HG03159 (cell line): ENCODE results near the gene FLT3.
"Not testable (repeated sequence)": the region's sequence is repeated elsewhere in the genome, so short reads cannot be mapped to it uniquely, and the experiment has no call there.

Source experiments
- ATAC-seq: cut with Tn5 transposase; IDR thresholded peaks from one replicate; pipeline ENCODE4 v1.9.1; 2021; ENCODE audit warnings: mild to moderate bottlenecking, moderate library complexity; ENCODE audit not compliant: unreplicated experiment

The FLT3 gene

DNA sequence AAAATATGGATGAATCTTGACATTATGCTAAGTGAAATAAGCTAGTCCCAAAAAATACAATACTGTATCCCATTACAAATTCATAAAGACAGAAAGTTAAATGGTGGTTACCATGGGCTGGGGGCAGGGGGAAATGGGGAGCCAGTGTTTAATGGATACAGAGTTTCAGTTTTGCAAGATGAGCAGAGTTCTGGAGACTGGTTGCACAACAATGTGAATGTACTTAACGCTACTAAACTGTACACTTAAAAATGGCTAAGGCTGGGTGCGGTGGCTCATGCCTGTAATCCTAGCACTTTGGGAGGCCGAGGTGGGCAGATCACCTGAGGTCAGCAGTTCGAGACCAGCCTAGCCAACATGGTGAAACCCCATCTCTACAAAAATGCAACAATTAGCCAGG is 1.5 kb upstream of the FLT3 start:
- ATAC-seq: not testable (repeated sequence)

DNA sequence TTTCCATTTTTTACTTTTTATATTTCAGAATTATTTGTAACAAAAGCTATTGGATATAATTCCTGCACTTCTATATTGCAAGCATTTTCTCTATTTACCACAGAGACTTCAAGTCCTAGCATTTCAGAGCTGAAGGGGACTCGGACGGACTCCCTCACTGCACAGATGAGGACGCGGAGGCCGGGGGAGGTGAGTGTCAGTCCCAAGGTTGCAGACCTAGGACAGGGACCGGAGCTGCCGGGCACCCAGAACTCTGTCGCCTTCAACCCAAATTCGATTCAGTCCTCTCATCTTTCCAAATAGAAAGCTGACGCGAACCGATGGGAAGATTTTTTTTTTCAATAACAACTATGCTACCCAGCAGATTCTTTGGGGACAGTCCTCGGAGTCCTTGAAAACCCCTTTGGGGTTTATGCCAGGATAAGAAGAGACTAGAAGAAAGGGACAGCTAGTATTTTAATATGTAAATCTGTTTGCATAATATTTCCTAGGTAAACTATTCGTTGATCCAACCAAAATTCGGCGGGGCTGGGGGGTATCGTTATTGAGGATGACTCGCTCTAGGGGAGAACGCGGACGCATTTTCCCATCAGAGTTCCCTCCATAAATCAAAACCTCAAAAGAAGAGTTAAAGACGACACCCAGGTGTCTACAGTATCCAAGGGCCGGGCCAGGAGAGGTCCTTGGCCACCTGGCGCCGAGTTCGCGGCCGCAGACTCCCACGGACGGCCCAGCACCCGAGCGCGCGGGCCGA is 803 bp downstream of the FLT3 start:
- no peak for ATAC-seq

DNA sequence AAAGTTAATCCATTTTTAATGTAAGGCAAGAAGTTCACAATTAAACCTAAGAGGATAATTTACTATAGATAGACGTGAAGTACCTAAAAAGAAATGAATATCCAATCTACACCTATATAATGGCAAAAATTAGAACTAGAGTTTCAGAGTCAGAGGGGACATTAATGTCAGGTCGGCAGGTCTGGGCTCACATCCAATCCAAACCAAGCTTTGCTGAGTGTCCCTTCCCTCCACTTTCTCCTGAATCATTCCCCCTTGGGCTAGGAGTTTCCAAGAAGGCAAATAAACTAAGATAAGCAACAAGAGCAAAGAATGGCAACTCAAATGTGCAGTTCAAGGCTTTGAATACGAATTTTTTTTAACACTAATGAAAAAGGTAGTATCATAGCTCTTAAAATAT is 2.9 kb downstream of the FLT3 start:
- no peak for ATAC-seq

DNA sequence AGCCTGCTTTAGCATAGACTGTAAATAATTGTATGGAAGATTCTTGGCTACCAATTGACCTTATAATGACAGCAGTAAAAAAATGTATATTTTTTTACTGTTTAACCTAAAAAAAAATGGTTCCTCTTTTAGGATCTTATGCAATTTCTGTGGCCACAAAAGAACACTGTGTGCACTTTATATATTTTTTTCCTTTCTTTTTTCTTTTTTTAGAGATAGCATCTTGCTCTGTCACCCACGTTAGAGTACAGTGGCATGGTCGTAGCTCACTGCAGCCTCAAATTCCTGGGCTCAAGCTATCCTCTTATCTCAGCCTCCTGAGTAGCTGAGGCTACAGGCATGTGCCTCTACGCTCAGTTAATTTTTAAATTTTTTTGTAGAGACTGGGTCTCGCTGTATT is 6.1 kb downstream of the FLT3 start:
- ATAC-seq: no peak

DNA sequence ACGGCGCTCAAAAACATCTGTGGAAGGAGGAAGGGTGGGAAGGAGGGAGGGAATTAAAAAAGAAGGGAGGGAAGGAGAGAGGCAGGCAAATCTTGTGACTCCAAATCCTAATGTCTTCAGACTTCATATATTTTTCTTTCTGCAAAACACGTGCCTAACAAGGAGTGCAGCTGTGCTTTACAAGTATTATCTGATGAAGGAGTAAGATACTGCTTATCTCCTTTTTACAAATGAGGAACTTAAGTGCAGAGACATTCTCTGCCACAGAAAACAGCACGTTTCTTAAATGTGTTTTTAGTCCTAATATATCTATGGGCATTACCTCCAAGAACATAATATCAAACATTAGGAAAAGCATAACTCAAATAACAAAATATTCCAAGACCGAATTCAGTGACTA is 6.5 kb downstream of the FLT3 start:
- ATAC-seq: no peak

DNA sequence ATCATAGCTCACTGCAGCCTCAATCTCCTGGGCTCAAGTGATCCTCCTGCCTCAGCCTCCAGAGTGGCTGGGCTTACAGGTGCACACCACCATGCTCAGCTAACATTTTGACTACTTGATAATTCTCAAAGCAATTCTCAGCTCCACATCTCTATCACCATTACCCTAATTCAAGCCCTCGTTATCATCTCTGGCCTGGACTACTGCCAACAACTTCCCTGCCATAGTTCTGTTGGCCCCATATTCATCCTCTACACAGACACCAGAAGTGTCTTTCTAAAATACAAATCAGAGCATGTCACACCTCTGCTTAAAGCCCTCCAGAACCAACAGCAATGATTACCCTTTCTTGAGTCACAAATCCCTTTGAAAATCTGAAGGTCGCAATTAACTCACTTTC is 7.9 kb downstream of the FLT3 start:
- ATAC-seq: no peak

DNA sequence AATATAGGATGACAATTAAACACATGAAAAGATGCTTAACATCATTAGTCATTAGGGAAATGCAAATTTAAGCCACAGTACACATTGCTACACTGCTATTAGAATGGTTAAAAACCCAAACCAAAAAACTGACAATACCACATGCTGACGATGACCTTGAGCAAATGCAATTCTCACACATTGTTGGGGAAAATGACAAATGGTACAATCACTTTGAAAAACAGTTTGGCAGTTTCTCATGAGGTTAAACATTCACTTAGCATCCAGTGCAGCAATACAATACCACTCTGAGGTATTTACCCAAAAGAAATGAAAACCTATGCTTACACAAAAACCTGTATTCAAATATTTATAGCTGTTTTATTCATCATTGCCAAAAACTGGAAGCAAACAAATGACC is 11.3 kb downstream of the FLT3 start:
- no peak for ATAC-seq

DNA sequence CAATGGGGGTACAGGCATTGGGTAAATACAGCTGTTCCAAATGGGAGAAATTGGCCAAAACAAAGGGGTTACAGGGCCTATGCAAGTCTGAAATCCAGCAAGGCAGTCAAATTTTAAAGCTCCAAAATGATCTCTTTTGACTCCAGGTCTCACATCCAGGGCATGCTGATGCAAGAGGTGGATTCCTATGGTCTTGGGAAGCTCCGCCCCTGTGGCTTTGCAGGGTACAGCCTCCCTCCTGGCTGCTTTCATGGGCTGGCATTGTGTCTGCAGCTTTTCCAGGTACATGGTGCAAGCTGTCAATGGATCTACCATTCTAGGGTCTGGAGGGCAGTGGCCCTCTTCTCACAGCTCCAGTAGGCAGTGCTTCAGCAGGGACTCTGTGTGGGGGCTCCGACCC is 22.6 kb downstream of the FLT3 start:
- ATAC-seq: not testable (repeated sequence)

DNA sequence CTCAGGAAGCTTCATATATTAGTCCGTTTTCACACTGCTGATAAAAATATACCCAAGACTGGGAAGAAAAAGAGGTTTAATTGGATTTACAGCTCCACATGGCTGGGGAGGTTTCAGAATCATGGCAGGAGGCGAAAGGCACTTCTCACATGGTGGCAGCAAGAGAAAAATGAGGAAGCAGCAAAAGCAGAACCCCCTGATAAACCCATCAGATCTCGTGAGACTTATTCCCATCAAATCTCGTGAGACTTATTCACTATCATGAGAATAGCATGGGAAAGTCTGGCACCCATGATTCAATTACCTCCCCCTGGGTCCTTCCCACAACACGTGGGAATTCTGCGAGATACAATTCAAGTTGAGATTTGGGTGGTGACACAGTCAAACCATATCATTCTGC is 23.1 kb downstream of the FLT3 start:
- no peak for ATAC-seq

DNA sequence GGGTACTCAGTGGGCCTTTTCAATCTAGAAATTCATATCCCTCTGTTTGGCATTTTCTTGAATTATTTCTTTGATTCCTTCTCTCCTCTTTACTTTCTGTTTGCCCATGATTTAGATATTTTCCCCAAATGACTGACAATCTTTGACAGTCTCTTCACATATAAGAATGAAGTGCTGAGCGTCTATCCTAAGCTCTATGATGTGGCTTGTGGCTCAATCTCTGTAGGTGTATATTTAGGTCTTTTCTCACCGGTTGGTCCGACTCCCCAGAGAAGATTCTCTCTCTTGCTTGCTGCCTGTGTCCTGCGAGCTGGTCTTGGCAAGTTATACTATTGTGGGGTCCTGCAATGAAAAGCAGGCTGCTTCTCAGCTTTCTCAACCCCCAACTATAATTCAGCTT is 29.0 kb downstream of the FLT3 start:
- ATAC-seq: no peak

DNA sequence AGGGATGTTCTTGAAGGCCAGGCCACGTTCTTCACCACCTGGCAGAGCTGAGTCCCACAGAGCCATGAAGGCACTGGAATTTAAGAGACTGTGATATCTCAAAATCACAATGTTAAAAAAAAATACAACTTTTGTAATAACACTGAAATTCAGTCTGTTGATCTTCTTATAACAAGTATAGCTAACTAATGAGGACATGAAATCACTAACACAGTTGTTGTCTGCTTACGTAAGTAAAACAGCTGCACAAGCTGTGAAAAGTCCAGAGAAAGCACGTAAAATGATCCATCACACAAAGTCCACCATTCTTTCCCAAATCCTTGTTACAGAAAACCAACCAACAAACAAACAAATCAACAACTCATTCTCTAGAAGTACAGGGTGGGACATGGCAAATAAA is 32.9 kb downstream of the FLT3 start:
- no peak for ATAC-seq

DNA sequence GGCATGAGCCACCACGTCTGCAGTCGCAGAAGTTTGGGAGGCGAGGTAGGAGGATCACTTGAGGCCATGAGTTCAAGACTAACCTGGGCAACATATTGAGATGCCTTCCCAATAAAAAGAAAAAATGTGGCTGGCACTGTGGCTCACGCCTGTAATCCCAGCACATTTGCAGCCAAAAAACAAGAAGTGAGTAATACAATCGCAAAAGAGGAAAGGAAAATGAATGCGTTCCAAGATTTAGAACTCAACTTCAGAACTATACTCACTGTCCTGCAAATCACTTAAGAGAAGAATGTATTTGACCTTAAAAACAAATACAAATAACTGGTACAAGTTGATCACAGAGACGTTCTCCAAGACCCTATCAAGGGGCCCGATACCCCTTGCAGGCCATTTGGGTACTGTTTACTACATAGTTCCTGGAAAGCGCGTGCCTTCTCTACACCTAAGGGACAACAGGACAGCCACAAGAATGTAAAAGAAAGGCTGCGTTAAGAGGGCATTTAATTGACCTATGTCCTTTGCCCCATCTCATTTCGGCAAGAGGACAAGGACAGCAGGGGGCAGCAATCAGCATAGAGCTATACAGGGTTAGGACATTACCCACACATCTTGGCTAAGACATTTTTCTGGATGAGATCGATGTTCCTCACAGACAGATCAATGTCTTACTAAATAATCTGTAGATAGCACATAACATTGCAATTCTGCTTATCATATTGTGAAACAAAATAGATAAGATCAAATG is 41.3 kb downstream of the FLT3 start:
- ATAC-seq: no peak

DNA sequence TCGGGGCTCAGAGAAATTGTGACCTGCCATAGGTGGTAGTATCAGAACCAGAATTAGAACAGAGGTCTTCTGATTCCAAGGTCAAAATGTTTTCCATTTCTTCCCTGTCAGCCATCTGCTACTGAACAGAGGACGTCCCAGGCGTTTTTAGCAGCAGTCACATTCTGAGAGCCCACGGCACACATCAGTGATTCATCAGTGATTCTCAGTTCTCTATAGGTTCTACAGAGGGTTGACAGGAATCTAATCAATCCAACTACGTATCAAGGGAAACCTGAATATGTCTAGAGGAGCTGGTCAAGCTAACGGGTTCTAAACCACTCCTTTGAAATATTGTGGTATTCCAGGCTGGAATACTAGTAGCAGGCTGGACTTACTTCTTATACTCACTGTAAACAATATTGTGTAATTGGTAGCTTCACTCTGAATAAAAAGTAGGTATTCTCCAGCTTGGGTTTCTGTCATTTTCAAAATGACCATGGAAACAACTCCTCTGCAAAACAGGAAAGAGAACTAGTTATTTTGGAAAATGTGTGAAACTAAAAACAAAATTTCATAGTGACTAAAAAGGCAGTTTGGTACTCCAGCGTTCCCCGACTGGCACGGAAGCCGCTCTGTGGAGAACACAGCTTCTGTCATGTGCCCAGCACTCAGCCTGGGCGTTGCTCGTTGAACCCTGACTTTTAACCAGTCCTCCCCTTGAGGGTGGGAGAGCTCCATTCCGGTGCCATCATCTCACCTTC is 43.2 kb downstream of the FLT3 start:
- ATAC-seq: peak; percentile 54

DNA sequence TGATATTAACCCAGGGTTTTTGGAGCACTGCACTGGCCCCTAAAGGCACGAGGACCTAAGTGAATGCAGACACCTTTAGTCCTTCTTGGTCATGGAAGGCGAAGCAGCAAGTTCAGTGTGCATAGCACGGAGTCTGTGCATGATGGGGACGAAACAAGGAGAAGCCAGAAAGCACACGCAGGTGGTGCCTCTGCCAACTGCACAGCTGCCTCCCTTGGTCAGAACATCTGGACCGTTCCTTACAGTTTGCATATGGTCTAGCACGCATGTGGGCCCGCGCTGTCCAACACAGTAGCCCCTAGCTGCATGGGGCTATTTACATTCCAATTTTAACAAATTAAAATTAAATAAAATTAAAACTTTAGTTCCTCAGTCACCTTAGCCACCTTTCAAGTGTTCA is 44.0 kb downstream of the FLT3 start:
- no peak for ATAC-seq

DNA sequence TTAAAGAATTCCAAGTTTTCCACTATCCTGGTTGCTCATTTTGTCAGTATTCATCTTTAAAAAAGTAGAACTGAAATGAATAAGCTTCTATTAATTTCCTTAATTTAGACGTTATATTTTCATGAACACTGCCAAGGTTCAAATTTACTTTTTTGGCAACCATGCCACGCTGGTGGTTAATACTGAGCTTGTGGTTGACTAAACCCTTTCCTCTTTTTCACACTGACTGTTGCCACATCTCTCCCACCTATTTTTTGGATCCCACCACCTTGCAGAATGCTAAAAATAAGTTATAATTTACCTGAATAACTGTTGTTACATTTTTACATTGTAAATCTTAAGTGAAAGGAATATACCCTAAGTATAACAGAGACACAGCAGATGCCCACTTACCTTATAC is 45.0 kb downstream of the FLT3 start:
- ATAC-seq: no peak

DNA sequence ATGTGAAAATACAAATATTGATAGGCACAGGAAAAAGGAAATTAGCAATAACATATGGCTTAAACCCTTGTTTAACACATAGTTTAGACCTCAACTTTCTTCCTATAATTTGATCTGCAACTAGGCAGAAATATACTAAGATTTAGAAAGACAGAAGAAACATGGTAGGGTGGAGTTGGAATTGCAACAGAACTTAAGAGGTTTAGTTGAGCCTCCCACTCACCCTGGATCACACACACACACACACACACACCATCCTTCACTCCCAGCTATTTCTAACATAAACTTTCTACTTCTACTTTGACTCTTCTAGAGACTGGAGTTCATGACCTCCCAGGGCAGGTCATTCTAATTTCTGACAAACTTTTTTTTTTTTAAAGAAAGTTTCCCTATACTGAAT is 47.4 kb downstream of the FLT3 start:
- no peak for ATAC-seq

DNA sequence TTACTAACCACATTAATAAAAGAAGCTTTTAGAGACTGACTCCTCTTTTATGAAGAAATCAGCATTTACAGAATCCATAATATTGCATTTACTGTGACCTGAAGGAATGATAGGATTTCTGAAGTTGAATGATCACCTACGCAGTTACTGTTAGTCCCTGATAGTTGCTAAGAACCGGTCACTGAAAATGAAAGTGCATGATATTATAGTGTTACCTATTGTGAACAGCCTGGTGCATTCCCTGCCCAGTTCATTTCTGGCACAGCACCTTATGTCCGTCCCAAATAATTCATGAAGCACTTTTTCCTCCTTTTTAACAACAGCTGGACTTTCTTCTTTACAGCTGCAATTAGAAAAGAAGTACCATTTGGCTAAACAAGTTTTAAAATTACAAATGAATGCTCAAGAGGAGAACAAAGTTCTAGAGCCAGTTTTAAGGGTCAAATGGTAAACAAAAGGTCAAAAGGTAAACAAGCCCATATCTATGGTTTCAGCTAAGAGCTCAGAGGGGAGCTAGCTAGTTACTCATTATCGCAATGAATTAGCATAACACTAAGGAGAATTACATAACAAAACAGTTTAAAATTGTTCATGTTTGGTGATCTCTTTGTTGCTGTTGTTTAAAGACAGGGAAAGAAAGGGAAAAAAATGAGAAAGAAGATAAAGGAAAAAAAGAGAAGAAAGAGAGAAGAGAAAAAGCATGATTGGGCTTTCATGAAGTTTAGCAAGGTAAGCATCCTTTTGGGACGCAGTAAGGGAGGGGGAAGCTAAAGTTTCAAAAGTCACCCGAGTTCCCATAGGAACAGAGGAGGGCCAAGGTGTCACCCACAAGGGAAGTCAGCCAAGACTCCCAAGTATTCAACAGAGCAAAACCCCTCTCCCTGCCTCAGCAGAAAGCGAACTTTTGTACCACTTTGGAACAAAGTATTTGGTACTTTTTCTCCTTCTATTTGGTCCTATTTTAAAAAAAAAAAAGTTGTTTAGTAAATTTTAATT is 50.2 kb downstream of the FLT3 start:
- peak; percentile 41 for ATAC-seq

DNA sequence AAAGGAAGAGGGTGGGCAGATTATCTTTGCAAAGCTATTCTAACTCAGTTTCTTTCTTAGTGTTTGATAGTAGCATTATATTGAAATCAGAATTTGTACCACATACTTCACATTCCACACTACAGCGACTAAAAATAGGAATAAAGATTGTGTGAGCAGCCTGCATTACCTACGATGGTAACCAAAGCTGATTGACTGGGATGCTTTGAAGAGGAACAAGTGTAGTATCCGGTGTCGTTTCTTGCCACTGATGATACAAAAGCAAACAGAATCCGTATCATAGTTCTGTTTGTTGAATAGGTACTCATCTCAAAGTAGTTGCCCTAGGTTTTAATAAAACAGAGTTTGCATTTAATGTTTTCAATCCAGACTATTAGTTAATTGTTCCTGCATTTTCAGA is 51.2 kb downstream of the FLT3 start:
- ATAC-seq: no peak

DNA sequence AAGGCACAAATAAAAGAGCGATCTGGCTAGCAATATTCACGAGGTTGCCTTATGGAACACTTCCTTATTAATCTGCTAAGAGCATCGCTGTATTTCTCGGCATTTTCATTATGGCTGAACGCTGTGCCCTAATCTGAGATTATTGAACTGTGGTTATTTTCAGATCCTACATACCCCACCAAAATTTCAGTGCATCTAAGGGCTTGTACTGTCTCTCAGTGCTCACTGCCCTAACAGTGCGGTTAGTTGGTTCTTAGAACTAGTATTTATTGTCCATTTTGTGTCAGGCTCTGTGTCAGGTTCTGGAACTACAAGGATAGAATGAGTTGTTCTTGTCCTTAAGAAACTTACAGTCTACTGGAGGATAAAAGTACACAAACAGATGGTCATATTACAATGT is 51.6 kb downstream of the FLT3 start:
- no peak for ATAC-seq

DNA sequence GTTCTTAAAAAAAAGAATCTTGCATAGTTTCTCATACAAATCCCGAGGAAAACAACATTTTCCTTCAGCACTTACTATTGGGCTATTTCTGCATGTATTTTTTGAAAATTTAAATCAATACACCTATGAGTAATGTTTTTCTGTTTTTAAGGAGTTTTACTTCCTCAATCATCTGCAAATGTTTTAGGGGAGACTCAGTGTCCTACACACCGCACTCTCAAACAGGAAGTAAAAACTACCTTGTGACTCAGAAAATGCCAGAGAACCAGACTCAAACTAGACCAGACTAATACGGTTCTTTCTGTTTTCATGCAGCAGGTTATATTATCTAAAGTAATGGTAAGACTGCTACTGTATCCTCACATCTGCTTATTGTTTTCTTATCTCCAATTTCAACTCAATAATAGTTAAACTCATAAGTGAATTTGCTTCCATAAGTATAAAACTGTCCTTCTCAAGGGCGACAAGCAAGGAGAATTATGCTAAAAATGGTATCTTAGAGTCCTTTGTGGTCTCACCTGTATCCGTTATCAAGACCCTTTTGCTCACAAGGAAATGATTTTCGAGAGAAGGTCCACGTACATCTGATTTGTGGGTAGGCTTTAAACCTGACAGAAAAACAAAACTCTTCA is 52.5 kb downstream of the FLT3 start:
- peak; percentile 91 for ATAC-seq
